Esophagus squamous epithelium (tissue), 5 donors: ENCODE results near the gene TTC13. TPM values are rescaled to one million over a fixed set of nuclear protein-coding genes. Genes with fewer than 3 reads are reported as not detected.

Experiments used
- DNase-seq: peaks from one replicate; lab custom pipeline; 2025; lab: John Stamatoyannopoulos, UW
- H3K27ac ChIP-seq, 4 donors: fragments of 200-600 bp; sonication (generic); one replicate each; pipeline ENCODE4 v1.5.1; 2016 to 2019; ENCODE audit warnings: mild to moderate bottlenecking in 1 of 4
- H3K27me3 ChIP-seq, 4 donors: fragments of 200-600 bp; sonication (generic); 1 replicate in 3 of 4; 2 replicates in 1 of 4; pipeline versions ENCODE4 v1.5.1 to v1.6.0; 2017 to 2021; ENCODE audit warnings: antibody characterized with exemption in 1 of 4
- H3K36me3 ChIP-seq, 3 donors: fragments of 200-600 bp; sonication (generic); one replicate each; pipeline ENCODE4 v1.5.1; 2016 to 2019
- H3K4me1 ChIP-seq, 3 donors: fragments of 200-600 bp; sonication (generic); one replicate each; pipeline ENCODE4 v1.5.1; 2017 to 2019
- H3K4me3 ChIP-seq, 4 donors: fragments of 200-600 bp; sonication (generic); 1 replicate in 3 of 4; 2 replicates in 1 of 4; pipeline ENCODE4 v1.5.1; 2016 to 2019; ENCODE audit warnings: mild to moderate bottlenecking in 2 of 4, moderate library complexity in 1 of 4
- H3K9me3 ChIP-seq, 3 donors: fragments of 200-600 bp; sonication (generic); one replicate each; pipeline ENCODE4 v1.5.1; 2016 to 2019
- POLR2A ChIP-seq, 4 donors: fragments of 450-650 bp; IDR thresholded peaks; one replicate each; pipeline ENCODE4 v1.6.1; 2017; ENCODE audit warnings: antibody characterized with exemption in 4 of 4, mild to moderate bottlenecking in 4 of 4, moderate library complexity in 3 of 4
- WGBS, 2 donors: methylation state at CpG; one replicate each; pipeline ENCODE4 v1.1.5; 2018; 5-methylcytosine and 5-hydroxymethylcytosine counted together
- intact Hi-C: fragments of 100-400 bp; cut with DNase I; formaldehyde crosslinking; loops from one replicate; pipeline ENCODE4 v1.15.0; 2022
- total RNA-seq, 4 donors: library from RNA; depleted of rRNA; stranded (reverse); fragments of >200 nt; gene quantifications; one replicate each; pipeline ENCODE4 v1.1.0, GENCODE V29; 2016
- TF ChIP-seq, protein P1 (sequence below), 6 experiments: fragments of 450-650 bp in 4 of 6; fragments of 200-600 bp in 2 of 6; sonication (generic) in 2 of 6; IDR thresholded peaks; one replicate each; pipeline ENCODE4 v1.5.1; 2016 to 2019; ENCODE audit warnings: antibody characterized with exemption in 6 of 6, mild to moderate bottlenecking in 4 of 6, moderate library complexity in 4 of 6
- donor health status: DM: yes; HTN: yes; CAD: no.

The TTC13 gene
- total RNA-seq, 4 donors from 2014 or later: 7.7 to 18.0 (median 11.3) TPM

DNA sequence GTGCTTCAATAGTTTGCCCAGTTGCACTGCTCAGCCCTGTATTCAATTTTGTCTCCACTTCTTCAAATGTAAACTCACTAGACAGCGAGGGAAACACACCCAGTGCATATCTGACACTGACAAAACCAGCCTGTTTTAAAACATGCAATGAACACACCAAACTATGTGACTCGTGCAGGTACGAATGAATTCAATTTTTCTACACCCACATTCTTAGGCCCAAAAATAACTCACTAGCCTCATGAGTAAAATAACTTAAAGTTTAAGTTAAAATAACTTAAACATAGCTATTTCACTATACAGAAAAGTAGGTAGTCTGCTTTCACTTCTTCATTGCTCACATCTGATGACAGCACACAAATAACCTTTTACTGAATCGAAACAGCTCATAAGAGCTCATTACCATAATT is 21.1 kb downstream of the TTC13 start:
- H3K9me3 ChIP-seq: no peaks in the 10 kb centered on the region
- no peak for DNase-seq
- H3K27ac ChIP-seq: no peak overlapping the region
- peaks cover 0 to 75% (median 0%) of the 10 kb centered on the region in 3 donors for H3K36me3 ChIP-seq
- H3K4me1 ChIP-seq: peaks cover 0 to 7% (median 0%) of the 10 kb centered on the region in 3 donors
- intact Hi-C loops: no loop called here
- no peaks in the 10 kb centered on the region for H3K27me3 ChIP-seq
- 40 to 61% methylated on average over 4 of the region's 4 CpGs for WGBS, 2 donors
- no peak for TF ChIP-seq POLR2A (IDR thresholded peaks at IDR 0.05)
- TF ChIP-seq, protein P1, sequence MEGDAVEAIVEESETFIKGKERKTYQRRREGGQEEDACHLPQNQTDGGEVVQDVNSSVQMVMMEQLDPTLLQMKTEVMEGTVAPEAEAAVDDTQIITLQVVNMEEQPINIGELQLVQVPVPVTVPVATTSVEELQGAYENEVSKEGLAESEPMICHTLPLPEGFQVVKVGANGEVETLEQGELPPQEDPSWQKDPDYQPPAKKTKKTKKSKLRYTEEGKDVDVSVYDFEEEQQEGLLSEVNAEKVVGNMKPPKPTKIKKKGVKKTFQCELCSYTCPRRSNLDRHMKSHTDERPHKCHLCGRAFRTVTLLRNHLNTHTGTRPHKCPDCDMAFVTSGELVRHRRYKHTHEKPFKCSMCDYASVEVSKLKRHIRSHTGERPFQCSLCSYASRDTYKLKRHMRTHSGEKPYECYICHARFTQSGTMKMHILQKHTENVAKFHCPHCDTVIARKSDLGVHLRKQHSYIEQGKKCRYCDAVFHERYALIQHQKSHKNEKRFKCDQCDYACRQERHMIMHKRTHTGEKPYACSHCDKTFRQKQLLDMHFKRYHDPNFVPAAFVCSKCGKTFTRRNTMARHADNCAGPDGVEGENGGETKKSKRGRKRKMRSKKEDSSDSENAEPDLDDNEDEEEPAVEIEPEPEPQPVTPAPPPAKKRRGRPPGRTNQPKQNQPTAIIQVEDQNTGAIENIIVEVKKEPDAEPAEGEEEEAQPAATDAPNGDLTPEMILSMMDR (IDR thresholded peaks at IDR 0.05): no peak
- H3K4me3 ChIP-seq: no peak overlapping the region

DNA sequence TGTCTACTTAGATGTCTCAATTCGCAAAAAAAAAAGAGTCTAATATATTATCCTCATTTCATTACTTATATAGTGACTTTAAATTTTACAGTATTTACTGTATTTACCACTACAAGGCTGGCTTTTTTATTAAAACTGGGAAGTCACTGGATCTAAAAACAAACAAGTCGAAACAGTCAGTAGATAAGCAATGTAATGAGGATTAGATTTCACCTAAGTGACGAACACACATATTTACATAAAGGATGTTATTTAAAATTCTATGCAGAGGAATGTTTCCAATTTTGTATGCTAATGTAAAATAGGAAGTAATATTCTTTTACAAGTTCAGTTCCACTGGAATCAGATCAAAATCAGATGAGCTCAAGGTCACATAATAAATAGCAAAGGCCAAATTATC is 28.3 kb downstream of the TTC13 start:
- 62 to 92% methylated on average over 3 of the region's 3 CpGs for WGBS, 2 donors

DNA sequence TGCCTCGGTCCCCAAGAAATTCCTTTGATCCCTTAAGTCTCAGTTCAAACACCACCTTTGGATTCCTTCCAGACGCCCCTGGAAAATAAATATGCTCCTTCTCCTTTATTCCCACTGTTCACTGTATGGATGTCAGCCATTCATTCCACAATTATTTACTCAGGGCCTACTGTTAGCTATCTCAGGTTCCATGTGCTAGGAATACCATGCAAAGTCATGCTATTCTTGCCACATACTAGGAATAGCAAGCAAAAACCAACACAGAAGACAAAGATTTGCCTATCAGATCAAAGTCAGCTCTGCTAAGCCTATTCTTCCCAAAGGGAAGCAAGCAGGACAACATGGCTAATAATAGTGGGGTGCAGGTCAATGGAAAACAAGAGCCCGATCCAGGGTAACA is 29.8 kb downstream of the TTC13 start:
- 88 to 94% methylated on average over 3 of the region's 3 CpGs for WGBS, 2 donors
- H3K36me3 ChIP-seq: peaks cover 0 to 53% (median 0%) of the 10 kb centered on the region in 3 donors
- H3K4me3 ChIP-seq: no peak overlapping the region
- H3K27ac ChIP-seq: no peak overlapping the region
- no peaks in the 10 kb centered on the region for H3K9me3 ChIP-seq
- intact Hi-C loops: no loop called here
- H3K4me1 ChIP-seq: no peaks in the 10 kb centered on the region
- no peaks in the 10 kb centered on the region for H3K27me3 ChIP-seq
- DNase-seq: no peak
- TF ChIP-seq, protein P1 (IDR thresholded peaks at IDR 0.05): no peak
- no peak for TF ChIP-seq POLR2A (IDR thresholded peaks at IDR 0.05)

More for the DNA sequence above, 28.3 kb downstream of the TTC13 start:
- intact Hi-C loops: no loop called here
- no peak overlapping the region for H3K4me3 ChIP-seq
- no peaks in the 10 kb centered on the region for H3K4me1 ChIP-seq
- H3K36me3 ChIP-seq: peaks cover 0 to 50% (median 0%) of the 10 kb centered on the region in 3 donors
- H3K27me3 ChIP-seq: no peaks in the 10 kb centered on the region
- H3K27ac ChIP-seq: no peak overlapping the region
- TF ChIP-seq, protein P1 (IDR thresholded peaks at IDR 0.05): no peak
- no peak for TF ChIP-seq POLR2A (IDR thresholded peaks at IDR 0.05)
- H3K9me3 ChIP-seq: no peaks in the 10 kb centered on the region
- no peak for DNase-seq

GRCh38 chr1:230948301-230948700 is 30.4 kb downstream of the TTC13 start:
- Histone ChIP-seq H3K4me1 (no peaks in the 10 kb centered on the region), H3K27me3 (no peaks in the 10 kb centered on the region), H3K4me3 (no peak overlapping the region), H3K9me3 (no peaks in the 10 kb centered on the region), H3K27ac (no peak overlapping the region), H3K36me3 (peaks cover 0 to 51% (median 0%) of the 10 kb centered on the region in 3 donors)
- intact Hi-C loops: no loop called here
- no peak for TF ChIP-seq POLR2A (IDR thresholded peaks at IDR 0.05)
- TF ChIP-seq, protein P1 (IDR thresholded peaks at IDR 0.05): no peak
- 75 to 94% methylated on average over 1 of the region's 1 CpG for WGBS, 2 donors
- DNase-seq: no peak

DNA sequence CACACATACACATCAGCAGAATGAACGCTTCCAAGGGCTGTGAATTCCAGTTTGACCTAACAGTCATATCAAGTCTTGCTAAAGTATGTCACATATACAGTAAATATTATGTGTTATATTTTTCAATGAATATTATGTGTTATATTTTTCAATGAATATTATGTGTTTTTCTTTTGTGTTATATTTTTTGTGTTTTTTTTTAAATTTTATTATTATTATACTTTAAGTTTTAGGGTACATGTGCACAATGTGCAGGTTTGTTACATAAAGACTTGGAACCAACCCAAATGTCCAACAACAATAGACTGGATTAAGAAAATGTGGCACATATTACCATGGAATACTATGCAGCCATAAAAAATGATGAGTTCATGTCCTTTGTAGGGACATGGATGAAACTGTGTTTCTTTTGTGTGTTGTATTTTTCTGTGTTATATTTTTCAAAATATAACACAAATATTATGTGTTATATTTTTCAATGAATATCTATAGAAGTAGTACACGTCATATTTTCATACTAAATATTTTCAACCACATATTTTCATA is 35.5 kb downstream of the TTC13 start:
- intact Hi-C loops: no loop called here
- H3K4me3 ChIP-seq: no peak overlapping the region
- H3K27ac ChIP-seq: no peak overlapping the region
- peaks cover 0 to 41% (median 0%) of the 10 kb centered on the region in 3 donors for H3K36me3 ChIP-seq
- 95 to 98% methylated on average over 2 of the region's 2 CpGs for WGBS, 2 donors
- H3K9me3 ChIP-seq: no peaks in the 10 kb centered on the region
- no peak for TF ChIP-seq POLR2A (IDR thresholded peaks at IDR 0.05)
- TF ChIP-seq, protein P1 (IDR thresholded peaks at IDR 0.05): no peak
- no peaks in the 10 kb centered on the region for H3K4me1 ChIP-seq
- DNase-seq: no peak
- H3K27me3 ChIP-seq: no peaks in the 10 kb centered on the region
